CD14-positive monocyte (primary cell): ENCODE data around the gene CCNJL. TPM values are rescaled to one million over a fixed set of nuclear protein-coding genes. Genes with fewer than 3 reads are reported as not detected.
A peak's percentile ranks its signal among the peaks of the same experiment; 100 is the strongest.

Experiments used
- DNase-seq, 3 donors: peaks; one replicate each; pipeline ENCODE4 v3.0.0-alpha.2; 2011 to 2022
- H2AFZ ChIP-seq: 2 replicates; pipeline ENCODE4 v1.6.0; 2012; ENCODE audit warnings: mild to moderate bottlenecking, low read depth, low read length, inconsistent platforms; ENCODE audit not compliant: insufficient read depth, poor library complexity, severe bottlenecking
- H3K27ac ChIP-seq, 2 donors: 1 replicate in 1 of 2; 2 replicates in 1 of 2; pipeline ENCODE4 v1.5.1; 2012 to 2013; ENCODE audit warnings: low read length in 2 of 2, control low read depth in 1 of 2, inconsistent platforms in 1 of 2, low read depth in 1 of 2, mild to moderate bottlenecking in 1 of 2
- H3K27me3 ChIP-seq, 2 donors: one replicate each; pipeline versions ENCODE4 v1.6.0 to v1.6.1; 2011 to 2013; ENCODE audit warnings: low read length in 2 of 2; ENCODE audit not compliant: control insufficient read depth in 2 of 2, insufficient read depth in 2 of 2
- H3K36me3 ChIP-seq, 2 donors: replicated peaks in 1 of 2; 1 replicate in 1 of 2; 2 replicates in 1 of 2; pipeline versions ENCODE4 v1.5.1 to v1.6.1; 2012 to 2013; ENCODE audit warnings: low read length in 2 of 2, control low read depth in 1 of 2, inconsistent platforms in 1 of 2, mild to moderate bottlenecking in 1 of 2; ENCODE audit not compliant: insufficient read depth in 2 of 2, control insufficient read depth in 1 of 2
- H3K4me1 ChIP-seq, 2 donors: 1 replicate in 1 of 2; 2 replicates in 1 of 2; pipeline versions ENCODE4 v1.5.1 to v1.6.1; 2012 to 2013; ENCODE audit warnings: low read length in 2 of 2, control low read depth in 1 of 2, inconsistent platforms in 1 of 2, mild to moderate bottlenecking in 1 of 2, moderate library complexity in 1 of 2; ENCODE audit not compliant: insufficient read depth in 2 of 2, control insufficient read depth in 1 of 2
- H3K4me2 ChIP-seq: replicated peaks from 2 replicates; pipeline ENCODE3; 2012; ENCODE audit warnings: low read length, moderate library complexity, mild to moderate bottlenecking; ENCODE audit not compliant: poor library complexity, severe bottlenecking; ENCODE audit errors: extremely low read depth
- H3K4me3 ChIP-seq, 3 experiments: fragments of 200-600 bp in 1 of 3; sonication (generic) in 1 of 3; replicated peaks in 1 of 3; 1 replicate in 2 of 3; 2 replicates in 1 of 3; pipeline ENCODE4 v1.5.1; 2011 to 2013; ENCODE audit warnings: low read length in 3 of 3, mild to moderate bottlenecking in 3 of 3, control low read depth in 2 of 3, low read depth in 2 of 3, inconsistent platforms in 1 of 3, moderate library complexity in 1 of 3
- H3K79me2 ChIP-seq: 2 replicates; pipeline ENCODE4 v1.6.0; 2012; ENCODE audit warnings: mild to moderate bottlenecking, control low read depth, inconsistent platforms, low read length, moderate library complexity; ENCODE audit not compliant: insufficient read depth
- H3K9ac ChIP-seq: 2 replicates; pipeline ENCODE4 v1.6.0; 2017; ENCODE audit warnings: low read length, mild to moderate bottlenecking; ENCODE audit not compliant: insufficient read depth, poor library complexity, severe bottlenecking
- H3K9me3 ChIP-seq, 2 donors: replicated peaks in 1 of 2; 1 replicate in 1 of 2; 2 replicates in 1 of 2; pipeline versions ENCODE4 v1.5.1 to v1.6.1; 2012 to 2013; ENCODE audit warnings: low read length in 2 of 2, control low read depth in 1 of 2; ENCODE audit not compliant: control insufficient read depth in 1 of 2, insufficient read depth in 1 of 2
- H4K20me1 ChIP-seq: 2 replicates; pipeline ENCODE4 v1.6.0; 2012; ENCODE audit warnings: mild to moderate bottlenecking, low read length, control low read depth, moderate library complexity; ENCODE audit not compliant: insufficient read depth
- H3K27ac Mint-ChIP-seq, 7 donors: one replicate each; pipeline ENCODE4 v1.8.0; 2020; ENCODE audit warnings: mild to moderate bottlenecking in 7 of 7, mixed read lengths in 7 of 7, moderate library complexity in 6 of 7, inconsistent platforms in 2 of 7
- H3K27me3 Mint-ChIP-seq, 3 donors: one replicate each; pipeline ENCODE4 v1.8.0; 2021 to 2022; ENCODE audit warnings: low read depth in 3 of 3, mild to moderate bottlenecking in 3 of 3, mixed read lengths in 3 of 3, moderate library complexity in 3 of 3, inconsistent platforms in 1 of 3
- H3K36me3 Mint-ChIP-seq, 2 donors: one replicate each; pipeline ENCODE4 v1.8.0; 2020; ENCODE audit warnings: mixed read lengths in 2 of 2, inconsistent platforms in 1 of 2, mild to moderate bottlenecking in 1 of 2
- H3K4me1 Mint-ChIP-seq: one replicate; pipeline ENCODE4 v1.8.0; 2020; ENCODE audit warnings: mild to moderate bottlenecking, mixed read lengths
- H3K4me3 Mint-ChIP-seq, 2 donors: one replicate each; pipeline ENCODE4 v1.8.0; 2020; ENCODE audit warnings: mild to moderate bottlenecking in 2 of 2, mixed read lengths in 2 of 2, moderate library complexity in 1 of 2
- H3K9me3 Mint-ChIP-seq, 7 donors: one replicate each; pipeline ENCODE4 v1.8.0; 2020 to 2022; ENCODE audit warnings: mixed read lengths in 7 of 7, mild to moderate bottlenecking in 6 of 7, moderate library complexity in 6 of 7, inconsistent platforms in 2 of 7
- CTCF ChIP-seq: fragments of 200-600 bp; IDR thresholded peaks from one replicate; pipeline ENCODE4 v1.8.0; 2022; ENCODE audit warnings: antibody characterized with exemption, mild to moderate bottlenecking
- WGBS: methylation state at CpG from one replicate; pipeline ENCODE4 v1.1.5; 2013; ENCODE audit warnings: missing lambda C conversion rate; ENCODE audit not compliant: insufficient coverage; 5-methylcytosine and 5-hydroxymethylcytosine counted together
- intact Hi-C, 2 donors: fragments of 100-400 bp; cut with micrococcal nuclease; formaldehyde crosslinking; loops; one replicate each; pipeline versions ENCODE4 v1.15.0 to v1.15.1; 2023
- polyA plus RNA-seq, 3 donors: library from polyadenylated mRNA; depleted of rRNA in 1 of 3; unstranded in 2 of 3; stranded (reverse) in 1 of 3; fragments of 300-500 nt in 2 of 3; fragments of >200 nt in 1 of 3; fragmentation: Illumina TruSeq in 2 of 3; gene quantifications; 1 replicate in 2 of 3; 2 replicates in 1 of 3; pipeline ENCODE4 v1.2.3, GENCODE V29; 2012 to 2021

The CCNJL gene
- polyA plus RNA-seq, 3 donors: 0.03 TPM; not detected in 2

- no peaks in the 10 kb centered on the region for H3K9me3 ChIP-seq
- H3K9me3 Mint-ChIP-seq: no peaks in the 10 kb centered on the region
- WGBS: 90% methylated on average over 9 of the region's 9 CpGs
- no peak overlapping the region for H2AFZ ChIP-seq
- H3K9ac ChIP-seq: no peak overlapping the region
- no peak overlapping the region for H3K27ac ChIP-seq
- H3K36me3 Mint-ChIP-seq: no peaks in the 10 kb centered on the region
- H3K79me2 ChIP-seq: no peaks in the 10 kb centered on the region
- no peak overlapping the region for H3K4me2 ChIP-seq
- no peaks in the 10 kb centered on the region for H3K4me1 ChIP-seq
- H3K36me3 ChIP-seq: no peaks in the 10 kb centered on the region
- no peaks in the 10 kb centered on the region for H3K27me3 ChIP-seq
- intact Hi-C loops: loop anchor here in 1 of 2 donors (10.0 kb wide), 1 partner anchor 99 kb away; no protein-coding TSS in a partner anchor
- no peaks in the 10 kb centered on the region for H4K20me1 ChIP-seq
- peak overlapping the region in 2 of 7 donors; percentile 14 to 20 for H3K27ac Mint-ChIP-seq
- no peak for TF ChIP-seq CTCF
- peaks cover 0 to 6% (median 4%) of the 10 kb centered on the region in 3 donors for H3K27me3 Mint-ChIP-seq
- no peaks in the 10 kb centered on the region for H3K4me1 Mint-ChIP-seq
- H3K4me3 Mint-ChIP-seq: no peak overlapping the region
- H3K4me3 ChIP-seq: no peak overlapping the region
- DNase-seq: no peak
These were observed 66.8 kb downstream of the CCNJL start for GRCh38 chr5:160245506-160246086.

GRCh38 chr5:160242145-160242544, 70.2 kb downstream of the CCNJL start:
- TF ChIP-seq CTCF: no peak
- Histone ChIP-seq H3K9ac (no peak overlapping the region), H4K20me1 (no peaks in the 10 kb centered on the region), H3K9me3 (no peaks in the 10 kb centered on the region), H3K27ac (no peak overlapping the region), H3K4me1 (no peaks in the 10 kb centered on the region), H3K4me2 (no peak overlapping the region), H2AFZ (no peak overlapping the region), H3K36me3 (no peaks in the 10 kb centered on the region), H3K79me2 (no peaks in the 10 kb centered on the region), H3K27me3 (no peaks in the 10 kb centered on the region), H3K4me3 (no peak overlapping the region)
- no CpG with 5 or more reads among the region's 3 CpGs for WGBS
- intact Hi-C loops: loop anchor here in 1 of 2 donors (10.0 kb wide), 1 partner anchor 103 kb away; no protein-coding TSS in a partner anchor
- H3K9me3 Mint-ChIP-seq: no peaks in the 10 kb centered on the region
- peak in 1 of 3 donors; percentile 17 for DNase-seq
- no peak overlapping the region for H3K4me3 Mint-ChIP-seq
- no peak overlapping the region for H3K27ac Mint-ChIP-seq
- no peaks in the 10 kb centered on the region for H3K36me3 Mint-ChIP-seq
- peaks cover 2 to 6% (median 3%) of the 10 kb centered on the region in 3 donors for H3K27me3 Mint-ChIP-seq
- no peaks in the 10 kb centered on the region for H3K4me1 Mint-ChIP-seq
